ENCODE measurements around the gene ADCK1. TPM values are rescaled to one million over a fixed set of nuclear protein-coding genes. Genes with fewer than 3 reads are reported as not detected.

Gene ADCK1
- total and polyA plus RNA-seq, 2 donors (not counting 1 experiment from before 2014, with no cell fraction given) = 10.6 to 18.3 TPM

- no peaks in the 10 kb centered on the region for H3K4me1 Mint-ChIP-seq
- no peaks in the 10 kb centered on the region for H3K4me1 ChIP-seq (ENCODE audit: control insufficient read depth in 2 of 2, insufficient read depth in 2 of 2, low read length in 2 of 2)
- H3K4me3 Mint-ChIP-seq = no peak overlapping the region
- POLR2A ChIA-PET = no interaction called here
- no peak overlapping the region for H2AFZ ChIP-seq (ENCODE audit: insufficient read depth, low read depth, low read length, poor library complexity, severe bottlenecking)
- intact Hi-C loops (cut with micrococcal nuclease) = no loop called here
- H3K4me2 ChIP-seq (replicated peaks; ENCODE audit: low read depth, low read length, poor library complexity, severe bottlenecking) = no peak overlapping the region
- no peak overlapping the region for H3K9ac ChIP-seq (ENCODE audit: low read length)
- no peak for ATAC-seq (ENCODE audit: low read depth)
- no peaks in the 10 kb centered on the region for H3K79me2 ChIP-seq (ENCODE audit: control insufficient read depth, insufficient read depth, low read length)
- H3K27me3 ChIP-seq (replicated peaks in 1 of 4; ENCODE audit: control extremely low read depth in 1 of 4, control insufficient read depth in 3 of 4, insufficient read depth in 4 of 4, low read length in 3 of 4) = no peaks in the 10 kb centered on the region
- no peak overlapping the region for H3K4me3 ChIP-seq (ENCODE audit: control extremely low read depth in 1 of 5, extremely low read depth in 1 of 5, insufficient read depth in 1 of 5, low read depth in 2 of 5, low read length in 4 of 5)
- H3K27ac ChIP-seq (ENCODE audit: low read length in 2 of 2) = no peak overlapping the region
- peaks cover 0 to 24% (median 7%) of the 10 kb centered on the region in 3 donors for H3K9me3 ChIP-seq (ENCODE audit: control extremely low read depth in 1 of 3, control insufficient read depth in 2 of 3, insufficient read depth in 1 of 3, low read length in 2 of 3)
- H3K27ac Mint-ChIP-seq = no peak overlapping the region
- TF ChIP-seq CTCF (IDR thresholded peaks at IDR 0.05) = no peak
- no peak for TF ChIP-seq EZH2 (IDR thresholded peaks at IDR 0.05; ENCODE audit: borderline replicate concordance, insufficient read depth, low read depth, low read length, poor library complexity, severe bottlenecking)
- CTCF ChIA-PET = no interaction called here
- H3K27me3 Mint-ChIP-seq = no peaks in the 10 kb centered on the region
- H3K36me3 ChIP-seq (replicated peaks in 1 of 2; ENCODE audit: control extremely low read depth in 1 of 2, control insufficient read depth in 1 of 2, extremely low read depth in 1 of 2, insufficient read depth in 2 of 2, low read length in 1 of 2) = no peaks in the 10 kb centered on the region
- H4K20me1 ChIP-seq (ENCODE audit: control insufficient read depth, insufficient read depth, low read length, poor library complexity, severe bottlenecking) = no peaks in the 10 kb centered on the region
- DNase-seq = no peak
- peaks cover 12% of the 10 kb centered on the region for H3K9me3 Mint-ChIP-seq (ENCODE audit: insufficient read depth)
Measured at GRCh38 chr14:77869340-77869739, 69.4 kb downstream of the ADCK1 start.

GRCh38 chr14:77870646-77871045, 70.7 kb downstream of the ADCK1 start:
- Histone ChIP-seq H3K36me3 (replicated peaks in 1 of 2; ENCODE audit: control extremely low read depth in 1 of 2, control insufficient read depth in 1 of 2, extremely low read depth in 1 of 2, insufficient read depth in 2 of 2, low read length in 1 of 2) (no peaks in the 10 kb centered on the region), H3K9ac (ENCODE audit: low read length) (no peak overlapping the region), H3K27ac (ENCODE audit: low read length in 2 of 2) (no peak overlapping the region), H4K20me1 (ENCODE audit: control insufficient read depth, insufficient read depth, low read length, poor library complexity, severe bottlenecking) (no peaks in the 10 kb centered on the region), H3K27me3 (replicated peaks in 1 of 4; ENCODE audit: control extremely low read depth in 1 of 4, control insufficient read depth in 3 of 4, insufficient read depth in 4 of 4, low read length in 3 of 4) (no peaks in the 10 kb centered on the region), H3K4me2 (replicated peaks; ENCODE audit: low read depth, low read length, poor library complexity, severe bottlenecking) (no peak overlapping the region), H3K9me3 (ENCODE audit: control extremely low read depth in 1 of 3, control insufficient read depth in 2 of 3, insufficient read depth in 1 of 3, low read length in 2 of 3) (peaks cover 0 to 30% (median 7%) of the 10 kb centered on the region in 3 donors), H3K4me1 (ENCODE audit: control insufficient read depth in 2 of 2, insufficient read depth in 2 of 2, low read length in 2 of 2) (no peaks in the 10 kb centered on the region), H2AFZ (ENCODE audit: insufficient read depth, low read depth, low read length, poor library complexity, severe bottlenecking) (no peak overlapping the region), H3K4me3 (ENCODE audit: control extremely low read depth in 1 of 5, extremely low read depth in 1 of 5, insufficient read depth in 1 of 5, low read depth in 2 of 5, low read length in 4 of 5) (no peak overlapping the region), H3K79me2 (ENCODE audit: control insufficient read depth, insufficient read depth, low read length) (no peaks in the 10 kb centered on the region)
- H3K27ac Mint-ChIP-seq = no peak overlapping the region
- ATAC-seq (ENCODE audit: low read depth) = no peak
- H3K9me3 Mint-ChIP-seq (ENCODE audit: insufficient read depth) = peaks cover 13% of the 10 kb centered on the region
- ChIA-PET CTCF (interaction anchor here (0.7 to 1.1 kb wide), 2 partner anchors 8 to 10 kb away, joined by 3 read pairs; no protein-coding TSS in a partner anchor), POLR2A (no interaction called here)
- intact Hi-C loops (cut with micrococcal nuclease) = no loop called here
- no peaks in the 10 kb centered on the region for H3K4me1 Mint-ChIP-seq
- no peak overlapping the region for H3K4me3 Mint-ChIP-seq
- 90% methylated on average over 2 of the region's 4 CpGs for WGBS (ENCODE audit: insufficient coverage)
- no peak for DNase-seq
- TF ChIP-seq CTCF (IDR thresholded peaks at IDR 0.05) (no peak), EZH2 (IDR thresholded peaks at IDR 0.05; ENCODE audit: borderline replicate concordance, insufficient read depth, low read depth, low read length, poor library complexity, severe bottlenecking) (no peak)
- H3K27me3 Mint-ChIP-seq = no peaks in the 10 kb centered on the region

Data from B cell (primary cell).